ENCODE measurements around the gene JAKMIP3. TPM values are rescaled to one million over a fixed set of nuclear protein-coding genes. Genes with fewer than 3 reads are reported as not detected.

JAKMIP3 gene
- total and polyA plus RNA-seq, 9 of the 15 experiments (the other 6 are each of a cell fraction or from before 2014, with no cell fraction given): 0.04 TPM; not detected in 8

- Histone ChIP-seq H3K27ac (ENCODE audit: extremely low read depth, low read depth, low read length) (no peak overlapping the region), H3K9ac (ENCODE audit: insufficient read depth in 1 of 2, low read depth in 2 of 2, low read length in 2 of 2) (no peak overlapping the region), H3K4me2 (ENCODE audit: insufficient read depth, low read length) (no peak overlapping the region), H3K9me3 (replicated peaks; ENCODE audit: control insufficient read depth, insufficient read depth, low read depth, low read length) (no peaks in the 10 kb centered on the region), H3K4me1 (replicated peaks in 1 of 2; ENCODE audit: control insufficient read depth in 2 of 2, insufficient read depth in 2 of 2, low read length in 2 of 2) (no peaks in the 10 kb centered on the region; a peak in 1 of 5 replicates), H3K36me3 (ENCODE audit: control insufficient read depth, insufficient read depth, low read length) (no peaks in the 10 kb centered on the region), H3K79me2 (ENCODE audit: control insufficient read depth, insufficient read depth, low read length) (no peaks in the 10 kb centered on the region), H3K4me3 (no peak overlapping the region), H4K20me1 (replicated peaks; ENCODE audit: control insufficient read depth, insufficient read depth, low read length) (no peaks in the 10 kb centered on the region), H2AFZ (ENCODE audit: low read depth, low read length) (no peak overlapping the region), H3K27me3 (ENCODE audit: control insufficient read depth in 2 of 2, insufficient read depth in 2 of 2, low read length in 2 of 2) (peaks cover 5 to 51% of the 10 kb centered on the region in 2 experiments; a peak in 3 of 5 replicates), H3K9me1 (ENCODE audit: control insufficient read depth, insufficient read depth, low read length) (no peaks in the 10 kb centered on the region)
- CTCF ChIA-PET (ENCODE audit: low intra/inter-chr PET ratio): no interaction called here
- intact Hi-C loops (cut with micrococcal nuclease): no loop called here
- in situ Hi-C loops (cut with MboI): no loop called here
- DNase-seq (ENCODE audit: extremely low read depth in 1 of 4, low spot score in 3 of 4) (no peak), FAIRE-seq (no peak), ATAC-seq (no peak)
- BruUV-seq (replicated peaks): no TSS peak
- POLR2A ChIA-PET: interaction anchor here (1.6 kb wide), 1 partner anchor 209 kb away, joined by 3 read pairs; no protein-coding TSS in a partner anchor
- TF ChIP-seq NEUROD1 (IDR thresholded peaks at IDR 0.05; ENCODE audit: borderline replicate concordance, low read depth, low read length, partially characterized antibody) (no peak), ARID3A (IDR thresholded peaks at IDR 0.05; ENCODE audit: borderline replicate concordance, low read depth, low read length) (no peak), EP300 (IDR thresholded peaks at IDR 0.05; ENCODE audit: low read length) (no peak), TCF7L2 (IDR thresholded peaks at IDR 0.05; ENCODE audit: low read depth, low read length) (no peak), CCNT2 (IDR thresholded peaks at IDR 0.05; ENCODE audit: borderline replicate concordance, extremely low read depth, insufficient read length, low read depth, low read length) (no peak), HES1 (IDR thresholded peaks at IDR 0.05; ENCODE audit: low read depth) (no peak), PHB (CRISPR knock-in tag; IDR thresholded peaks at IDR 0.05) (no peak), HDGF (IDR thresholded peaks at IDR 0.05) (no peak), ZNF584 (CRISPR knock-in tag; IDR thresholded peaks at IDR 0.05; ENCODE audit: low read depth) (no peak)
- WGBS (ENCODE audit: insufficient coverage, low coverage, missing lambda C conversion rate): 5% methylated on average over 12 of the region's 14 CpGs
Measured at GRCh38 chr10:132105302-132105995, 39.7 kb downstream of the JAKMIP3 start.

Data from K562 (cell line).